Naive thymus-derived CD4-positive, alpha-beta T cell (primary cell): ENCODE results near the gene MFSD2A. TPM values are rescaled to one million over a fixed set of nuclear protein-coding genes. Genes with fewer than 3 reads are reported as not detected.

Experiments used
- ATAC-seq: fragments of 150-1000 bp; cut with Tn5 transposase; 2 replicates; pipeline ENCODE4 v1.10.0; 2021; ENCODE audit warnings: mild to moderate bottlenecking, moderate library complexity
- CTCF ChIA-PET: fragments of 350-600 bp; sonication (Branson Sonifier 250); formaldehyde crosslinking; loops from one replicate; lab custom pipeline; 2021; ENCODE audit warnings: antibody characterized with exemption; lab: Charles Lee
- POLR2A ChIA-PET: fragments of 350-600 bp; sonication (Branson Sonifier 250); formaldehyde crosslinking; loops from one replicate; lab custom pipeline; 2021; ENCODE audit warnings: antibody characterized with exemption, inconsistent platforms; lab: Charles Lee
- DNase-seq, 9 donors: peaks; one replicate each; pipeline versions ENCODE4 v3.0.0 to v3.0.0-alpha.2; 2020 to 2022; ENCODE audit warnings: mixed read lengths in 1 of 9
- H3K27ac ChIP-seq: one replicate; pipeline ENCODE4 v1.7.0; 2013; ENCODE audit warnings: mild to moderate bottlenecking, low read depth, low read length, moderate library complexity
- H3K27me3 ChIP-seq, 2 donors: one replicate each; pipeline ENCODE4 v1.7.0; 2013; ENCODE audit warnings: low read length in 2 of 2, mild to moderate bottlenecking in 2 of 2, moderate library complexity in 2 of 2; ENCODE audit not compliant: control insufficient read depth in 2 of 2, insufficient read depth in 2 of 2
- H3K36me3 ChIP-seq, 3 experiments: 1 replicate in 2 of 3; 2 replicates in 1 of 3; pipeline ENCODE4 v1.7.0; 2013; ENCODE audit warnings: low read length in 3 of 3, mild to moderate bottlenecking in 3 of 3, moderate library complexity in 1 of 3; ENCODE audit not compliant: insufficient read depth in 3 of 3, control insufficient read depth in 2 of 3
- H3K4me1 ChIP-seq, 2 donors: one replicate each; pipeline ENCODE4 v1.7.0; 2013; ENCODE audit warnings: low read length in 2 of 2, mild to moderate bottlenecking in 2 of 2, moderate library complexity in 1 of 2; ENCODE audit not compliant: control insufficient read depth in 2 of 2, insufficient read depth in 2 of 2
- H3K4me3 ChIP-seq: 2 replicates; pipeline ENCODE4 v1.7.0; 2013; ENCODE audit warnings: mild to moderate bottlenecking, low read length
- H3K9me3 ChIP-seq, 3 experiments: 1 replicate in 2 of 3; 2 replicates in 1 of 3; pipeline ENCODE4 v1.7.0; 2013; ENCODE audit warnings: low read length in 3 of 3; ENCODE audit not compliant: control insufficient read depth in 2 of 3
- H3K27ac Mint-ChIP-seq, 9 donors: one replicate each; pipeline ENCODE4 v1.8.0; 2020 to 2022; ENCODE audit warnings: mixed read lengths in 9 of 9, mild to moderate bottlenecking in 8 of 9, moderate library complexity in 5 of 9, inconsistent platforms in 2 of 9
- H3K27me3 Mint-ChIP-seq, 5 donors: one replicate each; pipeline ENCODE4 v1.8.0; 2021 to 2022; ENCODE audit warnings: mixed read lengths in 5 of 5, mild to moderate bottlenecking in 1 of 5
- H3K36me3 Mint-ChIP-seq, 5 donors: one replicate each; pipeline ENCODE4 v1.8.0; 2020 to 2022; ENCODE audit warnings: mixed read lengths in 5 of 5, mild to moderate bottlenecking in 3 of 5, inconsistent platforms in 1 of 5
- H3K4me1 Mint-ChIP-seq, 7 donors: one replicate each; pipeline ENCODE4 v1.8.0; 2020 to 2022; ENCODE audit warnings: mixed read lengths in 7 of 7, mild to moderate bottlenecking in 3 of 7, inconsistent platforms in 1 of 7
- H3K4me3 Mint-ChIP-seq, 10 donors: one replicate each; pipeline ENCODE4 v1.8.0; 2020 to 2022; ENCODE audit warnings: mild to moderate bottlenecking in 10 of 10, mixed read lengths in 10 of 10, moderate library complexity in 6 of 10, inconsistent platforms in 2 of 10
- H3K9me3 Mint-ChIP-seq, 11 donors: one replicate each; pipeline ENCODE4 v1.8.0; 2020 to 2022; ENCODE audit warnings: mixed read lengths in 11 of 11, mild to moderate bottlenecking in 4 of 11, inconsistent platforms in 1 of 11, moderate library complexity in 1 of 11
- intact Hi-C, 2 donors: fragments of 100-400 bp; cut with micrococcal nuclease; formaldehyde crosslinking; loops; one replicate each; pipeline ENCODE4 v1.15.1; 2023
- polyA plus RNA-seq, 2 donors: library from polyadenylated mRNA; unstranded; fragments of 300-500 nt; fragmentation: Illumina TruSeq; gene quantifications; one replicate each; pipeline ENCODE4 v1.2.3, GENCODE V29; 2021
- total RNA-seq, 6 experiments: library from RNA in 5 of 6; stranded (reverse) in 5 of 6; gene quantifications; 1 replicate in 5 of 6; 2 replicates in 1 of 6; pipeline ENCODE4 v1.2.3 and lab custom pipeline; 2021 to 2026

The MFSD2A gene
- total and polyA plus RNA-seq, 7 experiments from 2014 or later = 0.14 to 8.7 (median 1.9) TPM

GRCh38 chr1:39940253-39940652, 14.7 kb upstream of the MFSD2A start:
- H3K27me3 Mint-ChIP-seq = peaks cover 0 to 5% (median 0%) of the 10 kb centered on the region in 5 donors
- DNase-seq (no peak), ATAC-seq (peak; percentile 82)
- CTCF ChIA-PET = no interaction called here
- H3K36me3 Mint-ChIP-seq = no peaks in the 10 kb centered on the region
- H3K27ac ChIP-seq = no peak overlapping the region
- H3K4me1 Mint-ChIP-seq = peaks cover 0 to 7% (median 0%) of the 10 kb centered on the region in 7 donors
- H3K9me3 Mint-ChIP-seq = no peaks in the 10 kb centered on the region
- no peak overlapping the region for H3K4me3 Mint-ChIP-seq
- no peaks in the 10 kb centered on the region for H3K27me3 ChIP-seq
- no peaks in the 10 kb centered on the region for H3K36me3 ChIP-seq
- no peaks in the 10 kb centered on the region for H3K4me1 ChIP-seq
- no peak overlapping the region for H3K4me3 ChIP-seq
- intact Hi-C loops = no loop called here
- no peaks in the 10 kb centered on the region for H3K9me3 ChIP-seq
- POLR2A ChIA-PET = no interaction called here
- no peak overlapping the region for H3K27ac Mint-ChIP-seq

- H3K9me3 Mint-ChIP-seq = no peaks in the 10 kb centered on the region
- DNase-seq (no peak), ATAC-seq (no peak)
- Histone ChIP-seq H3K27ac (no peak overlapping the region), H3K27me3 (no peaks in the 10 kb centered on the region), H3K36me3 (no peaks in the 10 kb centered on the region), H3K4me3 (no peak overlapping the region), H3K4me1 (no peaks in the 10 kb centered on the region), H3K9me3 (no peaks in the 10 kb centered on the region)
- no peak overlapping the region for H3K4me3 Mint-ChIP-seq
- intact Hi-C loops = no loop called here
- no peaks in the 10 kb centered on the region for H3K36me3 Mint-ChIP-seq
- H3K27me3 Mint-ChIP-seq = peaks cover 0 to 5% (median 0%) of the 10 kb centered on the region in 5 donors
- CTCF ChIA-PET = no interaction called here
- POLR2A ChIA-PET = no interaction called here
- H3K27ac Mint-ChIP-seq = no peak overlapping the region
- H3K4me1 Mint-ChIP-seq = peaks cover 0 to 6% (median 0%) of the 10 kb centered on the region in 7 donors
Observed at GRCh38 chr1:39940980-39941871, 13.7 kb upstream of the MFSD2A start.

GRCh38 chr1:39943471-39944290, 11.3 kb upstream of the MFSD2A start:
- DNase-seq (no peak), ATAC-seq (no peak)
- H3K9me3 ChIP-seq = no peaks in the 10 kb centered on the region
- intact Hi-C loops = no loop called here
- no peaks in the 10 kb centered on the region for H3K36me3 ChIP-seq
- ChIA-PET CTCF (no interaction called here), POLR2A (no interaction called here)
- Mint-ChIP-seq H3K27me3 (peaks cover 0 to 5% (median 0%) of the 10 kb centered on the region in 5 donors), H3K9me3 (no peaks in the 10 kb centered on the region), H3K4me1 (peaks cover 0 to 4% (median 0%) of the 10 kb centered on the region in 7 donors), H3K4me3 (no peak overlapping the region), H3K36me3 (no peaks in the 10 kb centered on the region), H3K27ac (no peak overlapping the region)
- no peaks in the 10 kb centered on the region for H3K27me3 ChIP-seq
- no peaks in the 10 kb centered on the region for H3K4me1 ChIP-seq
- no peak overlapping the region for H3K4me3 ChIP-seq
- no peak overlapping the region for H3K27ac ChIP-seq

GRCh38 chr1:39944410-39945112, 10.4 kb upstream of the MFSD2A start:
- Histone ChIP-seq H3K4me3 (no peak overlapping the region), H3K36me3 (no peaks in the 10 kb centered on the region), H3K27ac (no peak overlapping the region), H3K4me1 (no peaks in the 10 kb centered on the region), H3K27me3 (no peaks in the 10 kb centered on the region), H3K9me3 (no peaks in the 10 kb centered on the region)
- CTCF ChIA-PET = no interaction called here
- ATAC-seq = no peak
- H3K4me1 Mint-ChIP-seq = peaks cover 0 to 4% (median 0%) of the 10 kb centered on the region in 7 donors
- intact Hi-C loops = no loop called here
- no peaks in the 10 kb centered on the region for H3K9me3 Mint-ChIP-seq
- H3K27ac Mint-ChIP-seq = no peak overlapping the region
- no peak overlapping the region for H3K4me3 Mint-ChIP-seq
- peaks cover 0 to 5% (median 0%) of the 10 kb centered on the region in 5 donors for H3K27me3 Mint-ChIP-seq
- POLR2A ChIA-PET = no interaction called here
- H3K36me3 Mint-ChIP-seq = no peaks in the 10 kb centered on the region
- no peak for DNase-seq

- Mint-ChIP-seq H3K4me1 (peaks cover 0 to 3% (median 0%) of the 10 kb centered on the region in 7 donors), H3K27me3 (peaks cover 0 to 7% (median 0%) of the 10 kb centered on the region in 5 donors), H3K27ac (no peak overlapping the region), H3K4me3 (no peak overlapping the region), H3K36me3 (no peaks in the 10 kb centered on the region), H3K9me3 (peaks cover 0 to 5% (median 0%) of the 10 kb centered on the region in 11 donors)
- no peaks in the 10 kb centered on the region for H3K36me3 ChIP-seq
- DNase-seq (no peak), ATAC-seq (no peak)
- H3K4me1 ChIP-seq = no peaks in the 10 kb centered on the region
- CTCF ChIA-PET = interaction anchor here (0.7 kb wide), 1 partner anchor 701 kb away, joined by 3 read pairs; no protein-coding TSS in a partner anchor
- no peak overlapping the region for H3K4me3 ChIP-seq
- H3K27ac ChIP-seq = no peak overlapping the region
- H3K9me3 ChIP-seq = no peaks in the 10 kb centered on the region
- intact Hi-C loops = no loop called here
- POLR2A ChIA-PET = no interaction called here
- no peaks in the 10 kb centered on the region for H3K27me3 ChIP-seq
Observed at GRCh38 chr1:39946216-39946615, 8.7 kb upstream of the MFSD2A start.

GRCh38 chr1:39947260-39947659, 7.7 kb upstream of the MFSD2A start:
- ATAC-seq (no peak), DNase-seq (no peak)
- ChIA-PET CTCF (no interaction called here), POLR2A (no interaction called here)
- Histone ChIP-seq H3K4me3 (no peak overlapping the region), H3K36me3 (no peaks in the 10 kb centered on the region), H3K9me3 (no peaks in the 10 kb centered on the region), H3K27me3 (no peaks in the 10 kb centered on the region), H3K4me1 (no peaks in the 10 kb centered on the region), H3K27ac (no peak overlapping the region)
- no peak overlapping the region for H3K27ac Mint-ChIP-seq
- no peaks in the 10 kb centered on the region for H3K36me3 Mint-ChIP-seq
- peaks cover 0 to 3% (median 0%) of the 10 kb centered on the region in 7 donors for H3K4me1 Mint-ChIP-seq
- no peak overlapping the region for H3K4me3 Mint-ChIP-seq
- H3K9me3 Mint-ChIP-seq = peaks cover 0 to 5% (median 0%) of the 10 kb centered on the region in 11 donors
- H3K27me3 Mint-ChIP-seq = peaks cover 0 to 7% (median 0%) of the 10 kb centered on the region in 5 donors
- intact Hi-C loops = no loop called here
